Embryonic facial prominence (tissue), 1 donor: ENCODE results near the gene XRCC3.
"Not testable (repeated sequence)": the region's sequence is repeated elsewhere in the genome, so short reads cannot be mapped to it uniquely, and the experiment has no call there.

Source experiments
- DNase-seq: peaks from one replicate; pipeline ENCODE4 v3.0.0-alpha.2; 2016; ENCODE audit errors: extremely low spot score

XRCC3 gene

GRCh38 chr14:103695296-103696069 lies 19.8 kb downstream of the XRCC3 start:
- DNase-seq, result no peak

GRCh38 chr14:103694572-103695026 lies 20.7 kb downstream of the XRCC3 start:
- DNase-seq, result no peak

GRCh38 chr14:103693515-103693914 lies 21.7 kb downstream of the XRCC3 start:
- no peak for DNase-seq

- DNase-seq, result no peak
Measured at GRCh38 chr14:103692871-103693270, 22.4 kb downstream of the XRCC3 start.

- no peak for DNase-seq
Measured at GRCh38 chr14:103692159-103692558, 23.1 kb downstream of the XRCC3 start.

- DNase-seq, result not testable (repeated sequence)
Measured at GRCh38 chr14:103691655-103692054, 23.6 kb downstream of the XRCC3 start.

GRCh38 chr14:103690332-103690731 lies 24.9 kb downstream of the XRCC3 start:
- DNase-seq, result no peak

GRCh38 chr14:103688906-103689902 lies 26.0 kb downstream of the XRCC3 start:
- DNase-seq, result no peak

- DNase-seq, result no peak
Measured at GRCh38 chr14:103688441-103688840, 26.8 kb downstream of the XRCC3 start.

GRCh38 chr14:103687712-103688111 lies 27.5 kb downstream of the XRCC3 start:
- DNase-seq, result no peak

GRCh38 chr14:103686831-103687485 lies 28.3 kb downstream of the XRCC3 start:
- no peak for DNase-seq

- DNase-seq, result no peak
Measured at GRCh38 chr14:103685276-103686211, 29.7 kb downstream of the XRCC3 start.

- DNase-seq, result no peak
Measured at GRCh38 chr14:103684871-103685270, 30.4 kb downstream of the XRCC3 start.

GRCh38 chr14:103684471-103684870 lies 30.8 kb downstream of the XRCC3 start:
- DNase-seq, result no peak

- no peak for DNase-seq
Measured at GRCh38 chr14:103683139-103683538, 32.1 kb downstream of the XRCC3 start.

- DNase-seq, result no peak
Measured at GRCh38 chr14:103680491-103681231, 34.6 kb downstream of the XRCC3 start.

GRCh38 chr14:103679351-103679750 lies 35.9 kb downstream of the XRCC3 start:
- no peak for DNase-seq

GRCh38 chr14:103676881-103677675 lies 38.2 kb downstream of the XRCC3 start:
- DNase-seq, result no peak

GRCh38 chr14:103675957-103676356 lies 39.3 kb downstream of the XRCC3 start:
- DNase-seq, result no peak
